H9 (cell line): ENCODE measurements around the gene ANXA4. TPM values are rescaled to one million over a fixed set of nuclear protein-coding genes. Genes with fewer than 3 reads are reported as not detected.

Source experiments
- DNase-seq: peaks from one replicate; pipeline ENCODE4 v3.0.0-alpha.2; 2017
- H2AFZ ChIP-seq: one replicate; pipeline ENCODE4 v1.6.1; 2013; ENCODE audit warnings: mild to moderate bottlenecking, low read length, control low read depth, moderate library complexity
- H2AK5ac ChIP-seq: 2 replicates; pipeline ENCODE4 v1.6.1; 2013; ENCODE audit warnings: low read length, control low read depth, mixed read lengths; ENCODE audit not compliant: insufficient read length
- H2BK120ac ChIP-seq: one replicate; pipeline ENCODE4 v1.6.1; 2013; ENCODE audit warnings: low read depth, mild to moderate bottlenecking, low read length, control low read depth, inconsistent platforms; ENCODE audit not compliant: poor library complexity, severe bottlenecking
- H2BK12ac ChIP-seq: 2 replicates; pipeline ENCODE4 v1.6.1; 2013; ENCODE audit warnings: low read length, control low read depth, mixed read lengths, low read depth; ENCODE audit not compliant: insufficient read length
- H2BK15ac ChIP-seq: 2 replicates; pipeline ENCODE4 v1.6.1; 2013; ENCODE audit warnings: low read depth, low read length, control low read depth
- H2BK20ac ChIP-seq: one replicate; pipeline ENCODE4 v1.6.1; 2013; ENCODE audit warnings: low read depth, mild to moderate bottlenecking, low read length, control low read depth, inconsistent platforms; ENCODE audit not compliant: poor library complexity, severe bottlenecking
- H2BK5ac ChIP-seq: 2 replicates; pipeline ENCODE4 v1.6.1; 2013; ENCODE audit warnings: low read length, control low read depth, mixed read lengths; ENCODE audit not compliant: insufficient read length
- H3K14ac ChIP-seq: 2 replicates; pipeline ENCODE4 v1.6.1; 2013; ENCODE audit warnings: low read length, control low read depth; ENCODE audit not compliant: insufficient read depth
- H3K18ac ChIP-seq: 2 replicates; pipeline ENCODE4 v1.6.1; 2013; ENCODE audit warnings: low read depth, mild to moderate bottlenecking, mixed read lengths, low read length, control low read depth; ENCODE audit not compliant: insufficient read length
- H3K23ac ChIP-seq: 2 replicates; pipeline ENCODE4 v1.6.1; 2013; ENCODE audit warnings: low read length, control low read depth, mixed read lengths, low read depth; ENCODE audit not compliant: insufficient read length
- H3K23me2 ChIP-seq: 2 replicates; pipeline ENCODE4 v1.6.1; 2013; ENCODE audit warnings: low read depth, mild to moderate bottlenecking, mixed read lengths, low read length, control low read depth; ENCODE audit not compliant: insufficient read length, poor library complexity, severe bottlenecking
- H3K27ac ChIP-seq: 2 replicates; pipeline ENCODE4 v1.5.1; 2013; ENCODE audit warnings: low read length, control low read depth, mixed read lengths, low read depth; ENCODE audit not compliant: insufficient read length
- H3K27me3 ChIP-seq: 2 replicates; pipeline ENCODE4 v1.6.1; 2013; ENCODE audit warnings: low read length, control low read depth, inconsistent platforms; ENCODE audit not compliant: insufficient read depth
- H3K4ac ChIP-seq: 2 replicates; pipeline ENCODE4 v1.6.1; 2013; ENCODE audit warnings: low read depth, mild to moderate bottlenecking, control low read depth, inconsistent platforms, low read length, moderate library complexity
- H3K4me1 ChIP-seq: 2 replicates; pipeline ENCODE4 v1.6.1; 2013; ENCODE audit warnings: low read length, control low read depth, inconsistent platforms; ENCODE audit not compliant: insufficient read depth
- H3K4me2 ChIP-seq: 2 replicates; pipeline ENCODE4 v1.6.1; 2013; ENCODE audit warnings: low read length, control low read depth, mixed read lengths; ENCODE audit not compliant: insufficient read length, insufficient read depth
- H3K56ac ChIP-seq: 2 replicates; pipeline ENCODE4 v1.6.1; 2013; ENCODE audit warnings: low read depth, mild to moderate bottlenecking, mixed read lengths, low read length, control low read depth; ENCODE audit not compliant: insufficient read length
- H3K79me1 ChIP-seq: 2 replicates; pipeline ENCODE4 v1.6.1; 2013; ENCODE audit warnings: low read depth, mild to moderate bottlenecking, moderate library complexity, low read length, control low read depth, inconsistent platforms; ENCODE audit not compliant: insufficient read depth, poor library complexity, severe bottlenecking
- H3K79me2 ChIP-seq: 2 replicates; pipeline ENCODE4 v1.6.1; 2013; ENCODE audit warnings: low read length, control low read depth, inconsistent platforms; ENCODE audit not compliant: insufficient read depth
- H3K9ac ChIP-seq: 2 replicates; pipeline ENCODE4 v1.6.1; 2013; ENCODE audit warnings: low read length, control low read depth, mixed read lengths; ENCODE audit not compliant: insufficient read length; ENCODE audit errors: extremely low read depth
- H3K9me3 ChIP-seq: one replicate; pipeline ENCODE4 v1.6.1; 2013; ENCODE audit warnings: low read depth, low read length, inconsistent platforms; ENCODE audit not compliant: control insufficient read depth
- H3T11ph ChIP-seq: one replicate; pipeline ENCODE4 v1.6.1; 2013; ENCODE audit warnings: mild to moderate bottlenecking, low read length, control low read depth, inconsistent platforms
- H4K20me1 ChIP-seq: one replicate; pipeline ENCODE4 v1.6.1; 2013; ENCODE audit not compliant: control insufficient read depth, insufficient read length, insufficient read depth
- H4K5ac ChIP-seq: 2 replicates; pipeline ENCODE4 v1.6.1; 2013; ENCODE audit warnings: low read depth, mild to moderate bottlenecking, mixed read lengths, low read length, control low read depth; ENCODE audit not compliant: insufficient read length
- H4K8ac ChIP-seq: replicated peaks from 2 replicates; pipeline ENCODE4 v1.6.1; 2013; ENCODE audit warnings: low read length, control low read depth, mixed read lengths, low read depth; ENCODE audit not compliant: insufficient read length
- H4K91ac ChIP-seq: 2 replicates; pipeline ENCODE4 v1.6.1; 2013; ENCODE audit warnings: low read depth, mild to moderate bottlenecking, moderate library complexity, mixed read lengths, low read length, control low read depth; ENCODE audit not compliant: insufficient read length
- H3K27ac Mint-ChIP-seq, 3 experiments: 2 replicates in 2 of 3; 3 replicates in 1 of 3; pipeline ENCODE4 v1.8.0; 2020 to 2021; ENCODE audit warnings: mixed read lengths in 3 of 3, mild to moderate bottlenecking in 1 of 3, moderate library complexity in 1 of 3
- H3K27me3 Mint-ChIP-seq: 2 replicates; pipeline ENCODE4 v1.8.0; 2021; ENCODE audit warnings: low read depth, mild to moderate bottlenecking, moderate library complexity, mixed read lengths
- H3K36me3 Mint-ChIP-seq, 3 experiments: 2 replicates in 2 of 3; 3 replicates in 1 of 3; pipeline ENCODE4 v1.8.0; 2020 to 2021; ENCODE audit warnings: low read depth in 3 of 3, mixed read lengths in 3 of 3; ENCODE audit not compliant: insufficient read depth in 1 of 3
- H3K4me1 Mint-ChIP-seq, 2 experiments: 2 replicates each; pipeline ENCODE4 v1.8.0; 2020; ENCODE audit warnings: mixed read lengths in 2 of 2
- H3K4me3 Mint-ChIP-seq, 2 experiments: 2 replicates in 1 of 2; 3 replicates in 1 of 2; pipeline ENCODE4 v1.8.0; 2020 to 2021; ENCODE audit warnings: mild to moderate bottlenecking in 2 of 2, mixed read lengths in 2 of 2, moderate library complexity in 1 of 2
- H3K9me3 Mint-ChIP-seq, 2 experiments: 2 replicates in 1 of 2; 3 replicates in 1 of 2; pipeline ENCODE4 v1.8.0; 2020; ENCODE audit warnings: mild to moderate bottlenecking in 2 of 2, mixed read lengths in 2 of 2, moderate library complexity in 1 of 2
- CTCF ChIP-seq: fragments of 200-600 bp; sonication (generic); conservative IDR thresholded peaks from 3 replicates; pipeline ENCODE4 v1.8.0; 2021; ENCODE audit warnings: antibody characterized with exemption, mild to moderate bottlenecking
- WGBS: extraction: QIAGEN DNeasy Blood & Tissue Kit; methylation state at CpG from one replicate; pipeline ENCODE4 v1.1.7; 2013; ENCODE audit warnings: missing lambda C conversion rate, low lambda C conversion rate, mixed read lengths; ENCODE audit not compliant: insufficient read length; ENCODE audit errors: extremely low coverage; 5-methylcytosine and 5-hydroxymethylcytosine counted together
- total RNA-seq: library from RNA; stranded (reverse); gene quantifications from 2 replicates; pipeline ENCODE4 v1.2.1, GENCODE V29; 2021

The ANXA4 gene
- total RNA-seq, 1 experiment from 2014 or later, result 14.4 TPM

GRCh38 chr2:69815717-69816116 lies 73.8 kb downstream of the ANXA4 start:
- H3K4me2 ChIP-seq, result no peak overlapping the region
- Mint-ChIP-seq H3K27me3 (no peaks in the 10 kb centered on the region), H3K4me3 (no peak overlapping the region), H3K9me3 (no peaks in the 10 kb centered on the region), H3K36me3 (no peaks in the 10 kb centered on the region), H3K4me1 (peaks cover 12 to 14% of the 10 kb centered on the region in 2 experiments), H3K27ac (no peak overlapping the region; a peak in 1 of 7 replicates)
- H3K56ac ChIP-seq, result no peak overlapping the region
- no peak overlapping the region for H2AFZ ChIP-seq
- no peak overlapping the region for H3K18ac ChIP-seq
- no peaks in the 10 kb centered on the region for H3K9me3 ChIP-seq
- H4K20me1 ChIP-seq, result no peaks in the 10 kb centered on the region
- no peak for TF ChIP-seq CTCF
- H3K4me1 ChIP-seq, result no peaks in the 10 kb centered on the region
- H2BK12ac ChIP-seq, result no peak overlapping the region
- no peak overlapping the region for H2BK120ac ChIP-seq
- H3K27me3 ChIP-seq, result no peaks in the 10 kb centered on the region
- no peak overlapping the region for H4K91ac ChIP-seq
- H3K79me1 ChIP-seq, result no peaks in the 10 kb centered on the region
- H2BK5ac ChIP-seq, result no peak overlapping the region
- WGBS, result no CpG with 5 or more reads among the region's 1 CpG
- H3K9ac ChIP-seq, result no peak overlapping the region
- no peak overlapping the region for H3K4ac ChIP-seq
- no peaks in the 10 kb centered on the region for H3K79me2 ChIP-seq
- H3K23me2 ChIP-seq, result no peaks in the 10 kb centered on the region
- no peak overlapping the region for H3K23ac ChIP-seq
- no peak overlapping the region for H2AK5ac ChIP-seq
- H3K27ac ChIP-seq, result no peak overlapping the region
- no peak for DNase-seq
- H4K5ac ChIP-seq, result no peak overlapping the region
- no peak overlapping the region for H3T11ph ChIP-seq
- no peak overlapping the region for H2BK20ac ChIP-seq
- H3K14ac ChIP-seq, result no peak overlapping the region
- no peak overlapping the region for H2BK15ac ChIP-seq
- H4K8ac ChIP-seq, result no peak overlapping the region
